DOHH2 (cell line): ENCODE measurements around the gene GGA2.

ENCODE experiments used
- EZH2phosphoT487 ChIP-seq: fragments of 200-600 bp; sonication (generic); IDR thresholded peaks from 2 replicates; pipeline ENCODE4 v1.6.1; 2017; ENCODE audit warnings: borderline replicate concordance, mild to moderate bottlenecking, antibody characterized with exemption, low read length, moderate library complexity, mixed read lengths
- TF ChIP-seq, protein P1 (sequence below): fragments of 200-600 bp; sonication (generic); IDR thresholded peaks from one replicate; pipeline ENCODE4 v1.5.1; 2014; ENCODE audit warnings: antibody characterized with exemption, mild to moderate bottlenecking, low read depth, low read length; ENCODE audit not compliant: poor library complexity, severe bottlenecking

GRCh38 chr16:23476289-23476688 is 34.0 kb downstream of the GGA2 start:
- TF ChIP-seq, protein P1, sequence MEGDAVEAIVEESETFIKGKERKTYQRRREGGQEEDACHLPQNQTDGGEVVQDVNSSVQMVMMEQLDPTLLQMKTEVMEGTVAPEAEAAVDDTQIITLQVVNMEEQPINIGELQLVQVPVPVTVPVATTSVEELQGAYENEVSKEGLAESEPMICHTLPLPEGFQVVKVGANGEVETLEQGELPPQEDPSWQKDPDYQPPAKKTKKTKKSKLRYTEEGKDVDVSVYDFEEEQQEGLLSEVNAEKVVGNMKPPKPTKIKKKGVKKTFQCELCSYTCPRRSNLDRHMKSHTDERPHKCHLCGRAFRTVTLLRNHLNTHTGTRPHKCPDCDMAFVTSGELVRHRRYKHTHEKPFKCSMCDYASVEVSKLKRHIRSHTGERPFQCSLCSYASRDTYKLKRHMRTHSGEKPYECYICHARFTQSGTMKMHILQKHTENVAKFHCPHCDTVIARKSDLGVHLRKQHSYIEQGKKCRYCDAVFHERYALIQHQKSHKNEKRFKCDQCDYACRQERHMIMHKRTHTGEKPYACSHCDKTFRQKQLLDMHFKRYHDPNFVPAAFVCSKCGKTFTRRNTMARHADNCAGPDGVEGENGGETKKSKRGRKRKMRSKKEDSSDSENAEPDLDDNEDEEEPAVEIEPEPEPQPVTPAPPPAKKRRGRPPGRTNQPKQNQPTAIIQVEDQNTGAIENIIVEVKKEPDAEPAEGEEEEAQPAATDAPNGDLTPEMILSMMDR: no peak
- TF ChIP-seq EZH2phosphoT487: no peak
